Myometrial cell (primary cell): ENCODE measurements around the gene ATG9A. TPM values are rescaled to one million over a fixed set of nuclear protein-coding genes. Genes with fewer than 3 reads are reported as not detected.

Experiments
- total RNA-seq: library from RNA; depleted of rRNA; stranded (reverse); fragments of >200 nt; gene quantifications from 2 replicates; pipeline ENCODE4 v1.2.3, GENCODE V29; 2015

ATG9A gene, protein sequence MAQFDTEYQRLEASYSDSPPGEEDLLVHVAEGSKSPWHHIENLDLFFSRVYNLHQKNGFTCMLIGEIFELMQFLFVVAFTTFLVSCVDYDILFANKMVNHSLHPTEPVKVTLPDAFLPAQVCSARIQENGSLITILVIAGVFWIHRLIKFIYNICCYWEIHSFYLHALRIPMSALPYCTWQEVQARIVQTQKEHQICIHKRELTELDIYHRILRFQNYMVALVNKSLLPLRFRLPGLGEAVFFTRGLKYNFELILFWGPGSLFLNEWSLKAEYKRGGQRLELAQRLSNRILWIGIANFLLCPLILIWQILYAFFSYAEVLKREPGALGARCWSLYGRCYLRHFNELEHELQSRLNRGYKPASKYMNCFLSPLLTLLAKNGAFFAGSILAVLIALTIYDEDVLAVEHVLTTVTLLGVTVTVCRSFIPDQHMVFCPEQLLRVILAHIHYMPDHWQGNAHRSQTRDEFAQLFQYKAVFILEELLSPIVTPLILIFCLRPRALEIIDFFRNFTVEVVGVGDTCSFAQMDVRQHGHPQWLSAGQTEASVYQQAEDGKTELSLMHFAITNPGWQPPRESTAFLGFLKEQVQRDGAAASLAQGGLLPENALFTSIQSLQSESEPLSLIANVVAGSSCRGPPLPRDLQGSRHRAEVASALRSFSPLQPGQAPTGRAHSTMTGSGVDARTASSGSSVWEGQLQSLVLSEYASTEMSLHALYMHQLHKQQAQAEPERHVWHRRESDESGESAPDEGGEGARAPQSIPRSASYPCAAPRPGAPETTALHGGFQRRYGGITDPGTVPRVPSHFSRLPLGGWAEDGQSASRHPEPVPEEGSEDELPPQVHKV
- 49.9 and 58.3 TPM in 2 replicates for total RNA-seq

DNA sequence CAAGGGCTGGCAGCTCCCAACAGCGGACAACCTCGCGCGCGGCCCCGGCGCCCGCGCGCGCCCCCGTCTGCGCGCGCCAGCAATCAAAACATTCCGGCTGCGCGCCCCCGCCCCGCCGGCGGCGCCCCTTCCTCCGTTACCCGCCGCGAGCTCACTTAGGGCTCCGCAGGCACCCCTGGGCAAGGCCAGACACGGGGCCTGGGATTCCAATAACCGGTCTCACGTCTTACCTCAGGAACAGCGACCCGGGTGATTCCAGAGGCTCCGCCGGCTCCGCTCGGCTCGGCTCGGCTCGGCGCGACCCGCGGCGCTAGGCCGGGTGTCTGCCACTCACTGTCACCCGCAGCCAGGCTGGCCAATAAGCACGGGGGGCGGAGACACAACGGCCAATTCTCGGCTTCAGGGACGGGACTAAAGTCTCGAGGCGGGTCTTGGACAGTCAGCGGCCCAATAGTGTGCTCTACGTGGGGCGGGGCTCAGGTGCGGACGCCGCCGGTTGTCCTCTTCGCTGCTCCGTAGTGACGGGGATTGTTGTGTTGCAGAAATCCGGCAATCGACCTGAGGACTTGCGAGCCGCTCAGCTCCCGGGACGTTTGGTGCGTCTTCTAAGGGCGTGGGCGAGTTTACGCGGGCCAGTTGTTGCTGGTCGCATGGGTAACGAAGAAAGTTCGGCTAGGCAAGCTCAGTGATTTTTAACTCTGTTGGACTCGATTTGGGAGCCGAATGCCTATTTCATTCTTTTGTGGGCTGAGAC lies at the start of gene ATG9A, which contains the start of gene ANKZF1:
ATG9A (minus strand) TSS at position 332 of the 754 bp plus-strand sequence. CDS start 1,612 bp downstream, outside the sequence.
ANKZF1 (plus strand) TSS at position 502 of the 754 bp plus-strand sequence. CDS start 452 bp downstream, outside the sequence.

DNA sequence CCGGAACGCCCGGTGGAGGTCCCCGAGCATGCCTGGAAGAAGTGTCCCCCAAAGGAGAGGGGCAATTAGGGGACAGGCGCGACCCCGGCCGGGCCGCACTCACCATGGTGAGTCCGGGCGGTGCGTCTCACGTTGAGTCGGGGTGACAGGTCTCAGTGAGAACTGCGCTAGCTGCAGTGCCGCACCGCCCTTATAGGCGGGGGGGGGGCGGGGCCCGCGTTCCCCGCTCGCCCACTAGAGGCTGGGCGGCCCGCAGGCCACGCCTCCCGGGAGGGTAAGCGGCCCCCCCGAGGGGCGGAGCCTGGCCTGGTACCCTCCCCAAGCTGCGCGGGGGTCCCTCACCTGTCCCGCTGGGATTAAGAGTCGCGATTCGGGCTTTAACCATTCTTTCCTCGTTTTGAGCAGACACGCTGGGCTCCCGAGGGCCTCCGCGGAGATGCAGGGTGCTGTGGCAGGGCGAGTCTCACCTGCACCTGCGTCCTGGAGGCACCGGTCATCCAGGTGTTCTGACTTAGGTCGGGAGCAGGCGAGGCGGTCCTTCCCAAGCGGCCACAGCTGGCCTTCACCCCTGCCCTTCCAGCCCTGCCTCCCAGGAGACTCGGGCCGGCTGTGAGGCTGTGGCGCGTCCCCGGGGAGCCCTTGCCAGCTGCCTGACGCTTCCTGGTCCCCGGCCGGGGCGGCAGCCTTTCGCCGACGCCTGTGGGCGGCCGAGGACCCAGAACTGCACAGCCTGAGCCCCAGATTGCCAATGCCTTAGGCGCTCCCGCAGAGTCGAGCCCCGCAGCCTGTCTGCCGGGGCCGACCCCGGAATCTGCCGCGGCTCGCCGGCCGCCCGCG lies 24.5 kb upstream of the ATG9A start, which contains the start of gene TUBA4A:
TUBA4A (minus strand) TSS at position 166 of the 837 bp plus-strand sequence; CDS start at position 106, 60 bp downstream.

DNA sequence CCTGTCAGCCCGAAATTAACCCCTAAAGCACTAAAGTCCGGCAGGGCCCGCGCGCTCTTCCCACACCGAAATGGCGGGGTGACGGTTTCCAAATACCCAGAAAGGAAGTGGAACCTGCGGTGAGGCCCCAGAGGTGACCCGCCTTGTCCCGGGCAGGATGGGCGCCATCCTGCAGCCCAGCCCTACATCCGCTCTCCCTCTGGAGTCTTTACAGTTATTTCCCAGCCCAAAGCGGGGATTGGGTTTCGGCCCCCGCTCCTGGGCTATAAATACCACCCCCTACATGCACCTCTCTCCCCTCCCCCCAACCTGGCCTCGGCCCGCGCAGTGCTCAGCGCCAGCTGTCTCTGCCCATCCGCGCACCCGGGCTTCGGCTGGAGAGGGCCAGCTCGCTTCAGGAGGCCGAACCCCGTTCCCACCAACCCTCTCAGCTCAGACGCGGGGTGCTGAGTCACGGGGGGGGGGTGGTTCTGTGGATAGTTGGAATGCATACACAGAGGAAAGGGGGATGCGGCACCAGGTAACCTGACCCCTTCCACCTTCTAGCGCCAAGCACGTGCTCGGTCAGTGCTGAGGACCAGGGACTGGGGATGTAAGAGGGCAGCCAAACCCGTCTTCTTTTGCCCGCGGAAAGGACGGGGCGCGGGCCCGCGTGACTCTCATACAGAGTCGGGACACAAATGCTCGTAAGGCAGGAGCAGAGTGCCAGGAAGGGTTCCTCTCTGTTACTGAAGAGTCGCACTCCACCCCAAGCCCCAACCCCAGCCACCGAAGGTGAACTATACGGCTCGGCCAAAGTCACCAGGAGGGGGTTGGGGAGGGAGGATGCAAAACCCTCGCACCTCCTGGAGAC lies 23.7 kb upstream of the ATG9A start, which contains the start of gene TUBA4B:
TUBA4B (plus strand) TSS at position 344 of the 853 bp plus-strand sequence; CDS start at position 509, 165 bp downstream.

DNA sequence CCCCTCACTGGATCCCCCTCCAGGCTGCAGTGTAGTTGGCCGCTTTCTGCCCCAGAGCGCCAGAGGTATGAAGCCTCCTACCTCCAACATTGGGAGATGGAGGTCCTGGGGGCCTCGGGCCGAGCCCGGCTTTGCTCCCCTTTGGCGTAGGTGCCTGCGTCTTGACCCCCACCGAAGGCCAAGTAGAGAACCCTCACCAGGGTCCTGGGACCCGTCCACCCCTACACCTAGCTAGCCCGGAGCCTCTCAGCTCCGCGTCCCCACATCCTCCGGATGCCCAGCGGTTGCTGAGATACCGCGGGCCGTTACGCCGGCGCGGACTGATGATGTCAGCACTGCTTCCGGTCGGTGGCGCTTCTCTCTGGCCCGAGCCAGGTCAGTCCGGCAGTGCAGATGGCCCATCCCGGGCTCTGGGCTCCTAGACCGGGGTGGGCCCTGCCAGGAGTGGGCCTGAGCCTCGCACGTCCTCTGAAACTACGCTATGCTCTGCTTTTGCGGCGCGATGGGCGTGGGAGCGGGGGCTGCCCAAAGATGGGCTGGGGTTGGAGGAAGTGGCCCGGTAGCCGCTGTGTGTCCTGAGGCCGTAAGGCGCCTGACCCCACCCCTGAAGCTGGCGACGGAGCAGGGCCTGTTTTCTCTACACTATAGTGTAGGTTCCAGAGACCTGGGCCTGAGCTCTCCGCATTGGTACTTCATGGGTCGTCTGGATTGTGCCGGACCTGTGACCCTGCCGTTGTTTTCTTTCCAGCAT lies 15.9 kb upstream of the ATG9A start, which contains the start of the genes GLB1L and STK16:
GLB1L (minus strand) TSS at position 297 of the 751 bp plus-strand sequence. CDS start 1,871 bp downstream, outside the sequence.
STK16 (plus strand) TSS at position 332 of the 751 bp plus-strand sequence. CDS start 521 bp downstream, outside the sequence.

DNA sequence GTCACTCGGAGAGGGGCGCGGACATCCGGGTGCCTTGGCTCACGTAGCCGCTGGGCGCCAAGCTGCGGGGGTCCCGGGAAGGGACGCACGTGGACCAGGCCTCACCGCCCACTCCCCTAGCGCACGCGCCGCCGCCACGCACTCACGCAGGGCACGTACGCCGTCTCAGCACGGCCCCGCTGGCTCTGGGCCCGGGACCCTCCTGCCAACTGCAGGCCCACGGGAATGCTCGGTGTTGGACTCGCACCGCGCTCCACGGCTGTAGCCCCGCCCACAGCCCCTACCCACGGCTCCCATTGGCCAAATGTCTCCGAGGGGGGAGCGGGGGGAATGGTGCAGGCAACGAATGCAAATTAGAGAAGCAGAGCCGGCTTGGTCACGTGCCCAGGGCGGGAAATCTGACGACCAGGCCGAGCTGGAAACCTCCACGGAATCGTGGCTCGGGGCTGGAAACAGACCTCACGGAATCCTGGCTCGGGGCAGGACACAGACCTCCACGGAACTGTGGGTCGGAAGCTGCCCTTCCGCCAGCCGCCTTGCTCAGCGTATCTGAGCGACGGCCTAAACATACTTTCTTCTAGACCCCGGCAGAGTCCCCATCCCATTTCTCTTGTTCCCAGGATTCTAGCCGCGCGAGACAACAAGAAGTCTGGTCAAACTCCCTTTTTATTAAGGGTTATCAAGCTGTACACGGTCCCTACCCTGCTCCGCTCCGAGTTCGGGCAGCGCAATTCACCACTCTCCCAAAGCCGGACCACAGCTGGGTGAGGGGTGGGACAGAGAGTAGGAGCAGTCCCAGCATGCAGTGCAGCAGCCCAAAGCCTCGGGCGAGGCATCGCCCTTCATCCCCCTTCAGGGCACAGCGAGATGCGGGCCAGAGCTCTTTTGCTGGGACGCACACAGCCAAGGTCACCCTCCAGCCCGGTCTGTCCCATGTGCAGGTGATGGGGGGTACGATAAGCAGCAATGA lies 10.4 kb downstream of the ATG9A start, which contains the start of gene ABCB6:
ABCB6 (minus strand) TSS at position 227 of the 970 bp plus-strand sequence. CDS start 285 bp downstream, outside the sequence.

DNA sequence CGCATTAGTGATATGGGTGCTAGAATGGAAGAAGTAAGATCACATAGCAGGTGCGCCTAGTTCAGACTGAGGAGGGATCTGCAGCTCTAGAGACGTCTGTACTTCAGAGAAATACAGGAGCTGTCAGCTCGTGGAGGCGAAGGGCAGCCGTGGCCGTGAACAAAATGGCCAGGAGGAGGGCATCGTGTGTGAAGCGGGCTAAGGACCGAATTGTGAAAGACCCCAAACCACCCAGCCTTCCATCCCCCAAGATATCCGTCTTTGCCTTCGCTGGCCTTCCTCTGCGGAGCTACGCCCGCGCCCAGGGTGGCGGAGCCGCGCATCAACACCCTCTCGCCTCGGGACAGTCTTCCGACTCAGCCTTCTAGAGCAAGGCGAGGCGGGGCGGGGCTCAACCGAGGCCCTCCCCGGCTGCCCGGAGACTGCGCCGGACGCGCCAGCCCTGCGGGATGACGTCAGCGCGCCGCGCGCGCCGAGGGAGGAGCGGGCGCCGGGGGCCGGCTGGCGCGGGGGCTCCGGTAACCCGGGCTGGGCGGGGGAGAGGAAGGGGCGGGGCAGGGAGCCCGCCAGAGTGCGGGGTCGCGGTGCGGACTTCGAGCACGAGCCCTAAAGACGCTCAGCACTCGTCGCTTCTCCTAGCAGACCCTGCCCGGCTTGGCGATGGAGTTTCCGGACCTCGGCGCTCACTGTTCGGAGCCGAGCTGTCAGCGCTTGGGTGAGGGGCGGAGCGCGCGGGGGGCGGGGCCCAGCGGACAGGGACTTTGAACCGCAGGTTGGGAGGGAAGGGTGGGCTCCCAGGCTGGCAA lies 22.9 kb downstream of the ATG9A start, which contains the start of gene ZFAND2B:
ZFAND2B (plus strand) TSS at position 455 of the 806 bp plus-strand sequence; CDS start at position 661, 206 bp downstream.

DNA sequence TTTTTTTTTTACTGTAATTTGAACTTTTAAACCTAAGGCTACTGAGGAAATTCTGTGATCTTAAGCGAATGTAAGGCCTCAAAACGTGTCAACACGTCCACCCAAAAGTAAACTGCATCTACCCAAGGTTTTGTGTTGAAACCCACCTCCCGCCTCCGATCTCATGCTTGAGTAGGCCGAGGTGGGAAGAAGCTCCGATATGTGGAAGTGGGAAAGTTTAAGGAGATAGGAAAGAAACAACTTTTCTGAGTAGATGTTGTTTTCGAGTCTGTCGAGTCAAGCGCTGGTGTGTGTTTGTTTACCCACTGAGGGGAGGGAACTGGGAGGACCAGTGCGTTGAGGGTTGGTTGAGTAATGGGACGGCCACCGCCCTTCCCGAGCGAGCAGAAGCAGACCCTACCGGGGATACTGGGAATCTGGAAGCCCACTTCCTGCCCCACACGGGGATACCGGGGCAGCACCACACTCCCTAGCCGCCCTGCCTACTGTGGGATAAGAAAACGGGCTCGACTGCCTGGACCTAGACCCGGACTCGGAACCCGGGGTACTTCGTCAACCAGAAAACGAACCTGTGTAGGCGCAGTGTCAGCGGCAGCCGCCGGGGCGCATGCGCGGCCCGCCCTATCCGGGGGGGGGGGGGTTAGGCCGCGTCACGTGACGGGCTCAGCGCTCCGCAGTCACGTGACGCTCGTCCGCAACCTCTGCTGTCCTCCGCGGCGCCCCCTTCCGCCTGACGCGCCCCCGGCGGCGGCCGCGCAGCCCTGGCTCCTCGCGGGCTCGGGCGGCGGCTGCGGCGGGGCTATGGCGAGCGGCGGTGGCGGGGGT lies 51.7 kb downstream of the ATG9A start, which contains the start of gene RETREG2:
RETREG2 (plus strand) TSS at position 724 of the 825 bp plus-strand sequence; CDS start at position 802, 78 bp downstream.

DNA sequence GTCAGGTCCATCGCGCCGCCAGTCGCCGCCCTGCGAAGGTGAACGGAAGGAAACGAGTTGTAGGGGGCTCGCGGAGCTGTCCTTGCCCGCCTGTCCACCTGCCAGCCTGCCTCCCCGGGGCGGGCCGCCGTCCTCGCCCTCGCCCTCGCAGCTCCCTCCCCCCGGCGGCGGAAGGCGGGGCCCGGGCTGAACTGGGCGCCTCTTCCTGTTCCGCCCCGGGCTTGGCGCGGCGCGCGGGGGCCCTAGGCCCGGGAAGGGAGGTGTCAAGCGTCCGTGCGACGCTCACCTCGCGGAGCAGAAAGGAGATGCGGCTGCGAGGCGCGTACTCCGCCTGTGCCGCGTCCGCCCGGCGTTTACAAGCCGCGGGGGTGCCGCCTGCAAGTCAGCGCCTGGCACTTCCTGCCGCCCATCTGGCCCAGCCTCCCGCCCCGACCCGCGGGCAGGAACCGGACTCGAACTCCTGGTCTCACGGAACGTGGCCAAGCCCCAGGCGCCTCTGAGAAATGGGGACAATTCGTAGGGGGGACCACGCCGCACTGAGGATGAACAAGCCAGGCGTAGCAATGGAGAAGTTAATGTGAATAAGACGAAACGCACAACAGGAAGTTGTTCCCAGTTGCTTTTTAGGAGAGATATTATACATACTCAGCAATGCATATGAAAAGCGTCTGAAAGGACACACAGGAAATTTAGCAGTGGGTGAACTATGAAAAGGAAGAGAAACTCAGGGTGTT lies 52.5 kb downstream of the ATG9A start, which contains the start of gene CNPPD1:
CNPPD1 (minus strand) TSS at position 108 of the 734 bp plus-strand sequence; CDS start at position 11, 97 bp downstream.

DNA sequence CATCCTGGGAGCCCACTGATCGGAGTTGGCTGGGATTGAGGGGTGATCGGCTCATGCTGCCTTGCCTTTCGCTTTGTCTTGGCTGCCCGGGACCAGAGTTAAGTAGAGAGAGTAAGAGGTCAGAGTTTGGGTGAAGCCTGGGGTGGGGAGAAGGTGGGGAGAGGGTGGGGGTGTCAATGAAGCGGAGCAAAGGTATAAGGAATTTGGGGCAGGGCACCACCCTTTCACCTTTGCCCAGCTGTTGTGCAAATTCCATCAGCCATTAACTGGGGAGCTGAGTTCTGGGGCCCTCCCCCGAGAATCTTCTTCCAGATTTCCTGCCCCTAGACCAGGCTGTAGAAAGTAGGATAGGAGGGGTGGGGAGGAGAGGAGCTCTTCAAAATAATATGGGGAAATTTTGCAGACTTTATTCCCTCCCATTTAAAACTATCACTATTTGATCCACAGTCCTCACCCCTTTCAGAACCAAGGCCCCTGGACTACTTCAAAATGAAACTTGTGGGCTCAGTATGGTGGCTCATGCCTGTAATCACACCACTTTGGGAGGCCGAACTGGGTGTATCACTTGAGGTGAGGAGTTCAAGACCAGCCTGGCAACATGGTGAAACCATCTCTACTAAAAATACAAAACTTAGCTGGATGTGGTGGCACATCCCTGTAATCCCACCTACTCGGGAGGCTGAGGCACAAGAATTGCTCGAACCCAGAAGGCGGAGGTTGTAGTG lies 59.3 kb downstream of the ATG9A start, which contains the start of gene SLC23A3:
SLC23A3 (minus strand) TSS at position 100 of the 725 bp plus-strand sequence; CDS start at position 55, 45 bp downstream.

Other genes starting within 250 kb of the ATG9A start
- gene FEV, start 244.5 kb downstream of the ATG9A start, total RNA-seq, result not detected in 2 replicates
- not detected in 2 replicates for gene CRYBA2, start 236.2 kb downstream of the ATG9A start, total RNA-seq
- gene CFAP65, start 188.1 kb downstream of the ATG9A start, total RNA-seq, result not detected in 2 replicates
- not detected in 2 replicates for gene IHH, start 168.7 kb downstream of the ATG9A start, total RNA-seq
- gene NHEJ1, start 68.8 kb downstream of the ATG9A start, total RNA-seq, result 22.7 and 33.2 TPM in 2 replicates
- gene SLC23A3, start 59.6 kb downstream of the ATG9A start, total RNA-seq, result not detected in 2 replicates
- gene CNPPD1, start 52.7 kb downstream of the ATG9A start, total RNA-seq, result 32.3 and 39.0 TPM in 2 replicates
- 55.8 and 78.7 TPM in 2 replicates for gene RETREG2, start 51.4 kb downstream of the ATG9A start, total RNA-seq
- gene ZFAND2B, start 22.9 kb downstream of the ATG9A start, total RNA-seq, result 30.3 and 42.7 TPM in 2 replicates
- 12.7 and 13.1 TPM in 2 replicates for gene ABCB6, start 10.7 kb downstream of the ATG9A start, total RNA-seq
- 16.1 and 30.6 TPM in 2 replicates for gene ANKZF1, start 170 bp upstream of the ATG9A start, total RNA-seq
- 25.1 and 25.5 TPM in 2 replicates for gene GLB1L, start 15.8 kb upstream of the ATG9A start, total RNA-seq
- 18.8 and 23.4 TPM in 2 replicates for gene STK16, start 15.8 kb upstream of the ATG9A start, total RNA-seq
- not detected in 2 replicates for gene TUBA4B, start 23.6 kb upstream of the ATG9A start, total RNA-seq
- 11.3 and 19.0 TPM in 2 replicates for gene TUBA4A, start 24.3 kb upstream of the ATG9A start, total RNA-seq
- gene DNAJB2, start 49.7 kb upstream of the ATG9A start, total RNA-seq, result 30.0 and 37.2 TPM in 2 replicates
- gene PTPRN, start 79.8 kb upstream of the ATG9A start, total RNA-seq, result 1.2 and 1.7 TPM in 2 replicates
- not detected in 2 replicates for gene RESP18, start 103.1 kb upstream of the ATG9A start, total RNA-seq
- gene DNPEP, start 158.3 kb upstream of the ATG9A start, total RNA-seq, result 55.9 and 67.2 TPM in 2 replicates
- gene DES, start 188.7 kb upstream of the ATG9A start, total RNA-seq, result 83.3 and 119 TPM in 2 replicates
- gene SPEG, start 205.2 kb upstream of the ATG9A start, total RNA-seq, result 11.8 and 17.4 TPM in 2 replicates